Measurements from ENCODE around the gene CYLD. TPM values are rescaled to one million over a fixed set of nuclear protein-coding genes. Genes with fewer than 3 reads are reported as not detected.

CYLD gene
- total RNA-seq, 1 experiment from 2014 or later: 10.1 TPM

GRCh38 chr16:50848755-50849514 lies 107.0 kb downstream of the CYLD start:
- Histone ChIP-seq H3K27me3 (ENCODE audit: control insufficient read depth, insufficient read depth, low read length) (no peaks in the 10 kb centered on the region), H3K4me3 (ENCODE audit: low read depth in 2 of 2, low read length in 2 of 2) (no peak overlapping the region), H3K27ac (ENCODE audit: low read length) (no peak overlapping the region), H3K9me3 (ENCODE audit: control insufficient read depth, insufficient read depth, low read depth, low read length) (no peaks in the 10 kb centered on the region), H3K36me3 (ENCODE audit: control insufficient read depth, insufficient read depth, low read length) (no peaks in the 10 kb centered on the region), H3K4me1 (ENCODE audit: control insufficient read depth, insufficient read depth, low read length) (no peaks in the 10 kb centered on the region)
- TF ChIP-seq SIN3A (IDR thresholded peaks at IDR 0.05; ENCODE audit: borderline replicate concordance, insufficient read depth, low read depth, low read length) (no peak), POLR2AphosphoS5 (IDR thresholded peaks at IDR 0.05; ENCODE audit: low read depth, low read length) (no peak), TCF7L2 (IDR thresholded peaks at IDR 0.05; ENCODE audit: low read depth, low read length) (no peak)
- TF ChIP-seq, protein P1, sequence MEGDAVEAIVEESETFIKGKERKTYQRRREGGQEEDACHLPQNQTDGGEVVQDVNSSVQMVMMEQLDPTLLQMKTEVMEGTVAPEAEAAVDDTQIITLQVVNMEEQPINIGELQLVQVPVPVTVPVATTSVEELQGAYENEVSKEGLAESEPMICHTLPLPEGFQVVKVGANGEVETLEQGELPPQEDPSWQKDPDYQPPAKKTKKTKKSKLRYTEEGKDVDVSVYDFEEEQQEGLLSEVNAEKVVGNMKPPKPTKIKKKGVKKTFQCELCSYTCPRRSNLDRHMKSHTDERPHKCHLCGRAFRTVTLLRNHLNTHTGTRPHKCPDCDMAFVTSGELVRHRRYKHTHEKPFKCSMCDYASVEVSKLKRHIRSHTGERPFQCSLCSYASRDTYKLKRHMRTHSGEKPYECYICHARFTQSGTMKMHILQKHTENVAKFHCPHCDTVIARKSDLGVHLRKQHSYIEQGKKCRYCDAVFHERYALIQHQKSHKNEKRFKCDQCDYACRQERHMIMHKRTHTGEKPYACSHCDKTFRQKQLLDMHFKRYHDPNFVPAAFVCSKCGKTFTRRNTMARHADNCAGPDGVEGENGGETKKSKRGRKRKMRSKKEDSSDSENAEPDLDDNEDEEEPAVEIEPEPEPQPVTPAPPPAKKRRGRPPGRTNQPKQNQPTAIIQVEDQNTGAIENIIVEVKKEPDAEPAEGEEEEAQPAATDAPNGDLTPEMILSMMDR (IDR thresholded peaks at IDR 0.05): no peak
- TF ChIP-seq, protein P2, sequence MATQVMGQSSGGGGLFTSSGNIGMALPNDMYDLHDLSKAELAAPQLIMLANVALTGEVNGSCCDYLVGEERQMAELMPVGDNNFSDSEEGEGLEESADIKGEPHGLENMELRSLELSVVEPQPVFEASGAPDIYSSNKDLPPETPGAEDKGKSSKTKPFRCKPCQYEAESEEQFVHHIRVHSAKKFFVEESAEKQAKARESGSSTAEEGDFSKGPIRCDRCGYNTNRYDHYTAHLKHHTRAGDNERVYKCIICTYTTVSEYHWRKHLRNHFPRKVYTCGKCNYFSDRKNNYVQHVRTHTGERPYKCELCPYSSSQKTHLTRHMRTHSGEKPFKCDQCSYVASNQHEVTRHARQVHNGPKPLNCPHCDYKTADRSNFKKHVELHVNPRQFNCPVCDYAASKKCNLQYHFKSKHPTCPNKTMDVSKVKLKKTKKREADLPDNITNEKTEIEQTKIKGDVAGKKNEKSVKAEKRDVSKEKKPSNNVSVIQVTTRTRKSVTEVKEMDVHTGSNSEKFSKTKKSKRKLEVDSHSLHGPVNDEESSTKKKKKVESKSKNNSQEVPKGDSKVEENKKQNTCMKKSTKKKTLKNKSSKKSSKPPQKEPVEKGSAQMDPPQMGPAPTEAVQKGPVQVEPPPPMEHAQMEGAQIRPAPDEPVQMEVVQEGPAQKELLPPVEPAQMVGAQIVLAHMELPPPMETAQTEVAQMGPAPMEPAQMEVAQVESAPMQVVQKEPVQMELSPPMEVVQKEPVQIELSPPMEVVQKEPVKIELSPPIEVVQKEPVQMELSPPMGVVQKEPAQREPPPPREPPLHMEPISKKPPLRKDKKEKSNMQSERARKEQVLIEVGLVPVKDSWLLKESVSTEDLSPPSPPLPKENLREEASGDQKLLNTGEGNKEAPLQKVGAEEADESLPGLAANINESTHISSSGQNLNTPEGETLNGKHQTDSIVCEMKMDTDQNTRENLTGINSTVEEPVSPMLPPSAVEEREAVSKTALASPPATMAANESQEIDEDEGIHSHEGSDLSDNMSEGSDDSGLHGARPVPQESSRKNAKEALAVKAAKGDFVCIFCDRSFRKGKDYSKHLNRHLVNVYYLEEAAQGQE (IDR thresholded peaks at IDR 0.05; ENCODE audit: insufficient read depth in 1 of 2, low read depth in 2 of 2, low read length in 1 of 2): no peak
- intact Hi-C loops (cut with micrococcal nuclease; ENCODE audit: unreplicated experiment) (no loop called here), in situ Hi-C loops (cut with HindIII; ENCODE audit: low pct_unique_long_range_greater_than_20kb, low sequenced_read_pairs) (no loop called here)
- DNase-seq (ENCODE audit: low read depth, low spot score): no peak
- BruUV-seq (replicated peaks): no TSS peak
- no peak for ATAC-seq
- ChIA-PET POLR2A (no interaction called here), CTCF (no interaction called here)

Small RNA genes within 50 kb of the gene (microRNA-seq; reads per million reads assigned to microRNA genes)
- gene MIR3181 (ENCODE audit: unreplicated experiment): not detected

Other genes with a start within 250 kb of the CYLD start
- gene NKD1, start 193.7 kb upstream of the CYLD start, total RNA-seq (2021; ENCODE audit: unreplicated experiment): 0.18 TPM
- 0.10 TPM for gene SNX20, start 60.8 kb upstream of the CYLD start, total RNA-seq (2021; ENCODE audit: unreplicated experiment)
- gene NOD2, start 48.5 kb upstream of the CYLD start, total RNA-seq (2021; ENCODE audit: unreplicated experiment): not detected

All from Panc1 (cell line).